SH-SY5Y (cell line): ENCODE measurements around the gene MRLN.

ENCODE experiments used
- GATA2 ChIP-seq: IDR thresholded peaks from 2 replicates; pipeline ENCODE4 v1.6.1; 2011; ENCODE audit warnings: mild to moderate bottlenecking, low read depth, low read length
- GATA3 ChIP-seq: IDR thresholded peaks from 2 replicates; pipeline ENCODE4 v1.6.1; 2011; ENCODE audit warnings: low read depth, mild to moderate bottlenecking, low read length, moderate library complexity

DNA sequence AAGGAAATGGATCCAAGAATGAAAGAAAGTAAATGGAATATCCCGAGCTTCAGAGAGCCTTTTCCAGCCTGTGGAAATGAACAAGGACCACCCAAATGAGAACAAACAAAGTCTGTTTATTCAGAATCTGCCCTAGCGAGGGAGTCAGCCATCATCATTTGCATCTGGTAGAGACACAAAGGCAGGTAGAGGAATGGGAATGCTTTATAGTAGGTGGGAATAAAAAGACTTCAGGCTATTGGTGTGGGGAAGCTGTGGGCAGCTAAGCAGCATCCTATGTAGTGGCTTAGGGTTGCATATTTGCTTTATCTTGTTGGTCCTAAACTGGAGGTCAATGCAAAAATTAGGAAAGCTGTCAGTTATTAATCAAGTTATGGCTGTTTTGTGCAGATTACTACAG, 9.2 kb upstream of the MRLN start:
- TF ChIP-seq GATA2 (no peak), GATA3 (no peak)
